HG02870 (cell line): ENCODE data around the gene URB1.
A peak's percentile ranks its signal among the peaks of the same experiment; 100 is the strongest.
"Not testable (repeated sequence)": the region's sequence is repeated elsewhere in the genome, so short reads cannot be mapped to it uniquely, and the experiment has no call there.

Experiments
- ATAC-seq: cut with Tn5 transposase; IDR thresholded peaks from one replicate; pipeline ENCODE4 v1.9.1; 2021; ENCODE audit warnings: mild to moderate bottlenecking, moderate library complexity; ENCODE audit not compliant: unreplicated experiment

The URB1 gene

GRCh38 chr21:32411350-32412161 is 18.7 kb upstream of the URB1 start:
- ATAC-seq: no peak

DNA sequence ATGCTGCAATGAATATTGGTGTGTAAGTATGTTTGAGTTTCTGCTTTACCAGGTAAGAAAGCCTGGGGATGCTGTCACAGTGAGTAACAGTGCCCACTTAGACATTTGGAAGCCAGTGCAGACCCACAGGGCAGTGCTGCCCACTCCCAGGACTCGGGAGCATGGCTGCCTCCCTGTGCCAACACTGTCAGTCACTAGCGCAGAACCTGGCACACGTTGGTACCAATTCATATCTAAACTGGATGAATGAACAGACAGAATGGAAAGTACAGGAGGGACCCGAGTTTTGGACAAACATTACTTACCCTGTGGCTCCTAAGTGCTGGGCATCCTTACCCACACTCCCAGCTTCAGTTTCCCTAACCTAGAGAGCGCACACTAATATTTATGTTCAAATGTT is 18.1 kb upstream of the URB1 start:
- ATAC-seq: no peak

GRCh38 chr21:32410291-32410690 is 17.5 kb upstream of the URB1 start:
- no peak for ATAC-seq

- no peak for ATAC-seq
Measured at GRCh38 chr21:32406405-32406804, 13.6 kb upstream of the URB1 start.

DNA sequence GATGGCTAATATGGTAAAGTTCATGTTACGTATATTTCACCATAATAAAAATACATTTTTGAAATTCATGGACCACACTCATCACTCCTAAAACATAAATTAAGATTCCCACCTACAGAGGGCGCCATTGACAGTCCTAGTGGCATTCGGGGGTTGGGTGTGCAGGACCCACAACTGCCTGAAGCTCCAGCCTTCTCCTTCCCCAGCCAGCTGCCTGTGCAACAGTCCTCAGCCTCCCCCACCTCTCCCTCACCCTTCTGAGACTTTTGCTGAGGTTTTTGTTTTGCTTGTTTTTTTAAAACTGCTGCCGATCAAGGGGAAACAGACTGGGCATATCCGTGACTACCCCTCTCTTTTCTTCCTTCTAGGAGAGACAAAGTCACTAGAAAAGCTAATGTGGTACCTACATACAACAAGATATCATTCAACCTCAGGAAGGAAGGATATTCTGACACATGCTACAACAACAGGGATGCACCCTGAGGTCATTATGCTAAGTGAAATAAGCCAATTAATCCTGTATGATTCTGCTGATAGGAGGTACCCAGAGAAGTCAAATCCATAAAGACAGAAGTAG is 10.5 kb upstream of the URB1 start:
- no peak for ATAC-seq

DNA sequence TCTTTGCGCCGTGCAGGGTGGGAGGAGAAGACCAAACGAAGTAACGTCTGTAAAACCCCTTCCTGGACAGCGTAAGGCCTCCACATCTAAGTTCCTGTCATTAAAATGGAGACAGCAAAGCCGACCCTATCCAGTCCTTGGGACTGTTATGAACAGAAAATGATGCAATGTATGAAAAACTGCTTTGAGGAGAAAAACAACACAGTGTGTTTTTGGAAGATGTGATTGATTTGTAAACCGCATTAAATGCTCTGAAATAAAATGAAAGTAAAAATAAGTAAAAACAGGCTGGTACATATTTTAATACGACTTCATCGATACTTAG is 827 bp upstream of the URB1 start:
- ATAC-seq: no peak

GRCh38 chr21:32392299-32392879 is 423 bp downstream of the URB1 start:
- ATAC-seq: peak; percentile 33

DNA sequence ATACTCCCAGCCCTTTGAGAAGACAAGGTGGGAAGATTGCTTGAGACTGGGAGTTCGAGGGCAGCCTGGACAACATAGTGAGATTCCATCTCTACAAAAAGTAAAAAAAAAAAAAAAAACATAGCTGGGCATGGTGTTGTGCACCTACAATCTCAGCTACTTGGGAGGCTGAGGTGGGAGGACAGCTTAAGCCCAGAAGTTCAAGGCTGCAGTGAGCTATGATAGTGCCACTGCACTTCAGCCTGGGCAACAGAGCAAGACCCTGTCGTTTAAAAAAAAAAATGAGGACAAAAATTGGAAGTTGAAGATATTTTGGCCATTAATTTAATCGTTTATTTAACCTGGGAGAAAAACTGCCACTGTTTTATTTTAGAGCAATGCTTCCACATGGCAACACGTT is 1.1 kb downstream of the URB1 start:
- no peak for ATAC-seq

DNA sequence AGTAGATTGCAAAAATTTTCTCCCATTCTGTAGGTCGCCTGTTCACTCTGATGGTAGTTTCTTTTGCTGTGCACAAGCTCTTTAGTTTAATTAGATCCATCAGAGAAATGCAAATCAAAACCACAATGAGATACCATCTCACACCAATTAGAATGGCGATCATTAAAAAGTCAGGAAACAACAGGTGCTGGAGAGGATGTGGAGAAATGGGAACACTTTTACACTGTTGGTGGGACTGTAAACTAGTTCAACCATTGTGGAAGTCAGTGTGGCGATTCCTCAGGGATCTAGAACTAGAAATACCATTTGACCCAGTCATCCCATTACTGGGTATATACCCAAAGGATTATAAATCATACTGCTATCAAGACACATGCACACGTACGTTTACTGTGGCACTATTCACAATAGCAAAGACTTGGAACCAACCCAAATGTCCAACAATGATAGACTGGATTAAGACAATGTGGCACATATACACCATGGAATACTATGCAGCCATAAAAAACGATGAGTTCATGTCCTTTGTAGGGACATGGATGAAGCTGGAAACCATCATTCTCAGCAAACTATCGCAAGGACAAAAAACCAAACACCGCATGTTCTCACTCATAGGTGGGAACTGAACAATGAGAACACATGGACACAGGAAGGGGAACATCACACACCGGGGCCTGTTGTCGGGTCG is 2.1 kb downstream of the URB1 start:
- not testable (repeated sequence) for ATAC-seq

GRCh38 chr21:32389337-32390015 is 3.3 kb downstream of the URB1 start:
- ATAC-seq: no peak

DNA sequence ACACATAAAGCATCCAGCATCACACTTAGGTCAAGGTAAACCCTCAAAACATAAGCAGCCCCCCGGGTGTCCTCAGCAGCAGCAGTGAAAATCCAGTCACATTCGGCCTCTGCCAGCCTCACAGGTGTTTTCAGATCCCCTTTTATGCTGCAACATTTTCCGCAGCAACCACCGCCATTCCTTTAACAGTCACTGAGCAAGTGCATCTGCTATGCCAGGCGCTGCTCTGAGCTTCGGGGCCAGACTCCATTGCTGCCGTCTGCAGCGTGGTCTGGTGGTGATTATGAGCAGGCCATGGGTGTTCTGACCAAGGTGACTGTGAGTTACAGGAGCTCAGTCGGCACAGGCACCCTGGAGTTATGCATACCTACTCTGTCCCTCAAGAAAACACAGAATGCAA is 4.5 kb downstream of the URB1 start:
- no peak for ATAC-seq

GRCh38 chr21:32387151-32387550 is 5.7 kb downstream of the URB1 start:
- ATAC-seq: no peak

DNA sequence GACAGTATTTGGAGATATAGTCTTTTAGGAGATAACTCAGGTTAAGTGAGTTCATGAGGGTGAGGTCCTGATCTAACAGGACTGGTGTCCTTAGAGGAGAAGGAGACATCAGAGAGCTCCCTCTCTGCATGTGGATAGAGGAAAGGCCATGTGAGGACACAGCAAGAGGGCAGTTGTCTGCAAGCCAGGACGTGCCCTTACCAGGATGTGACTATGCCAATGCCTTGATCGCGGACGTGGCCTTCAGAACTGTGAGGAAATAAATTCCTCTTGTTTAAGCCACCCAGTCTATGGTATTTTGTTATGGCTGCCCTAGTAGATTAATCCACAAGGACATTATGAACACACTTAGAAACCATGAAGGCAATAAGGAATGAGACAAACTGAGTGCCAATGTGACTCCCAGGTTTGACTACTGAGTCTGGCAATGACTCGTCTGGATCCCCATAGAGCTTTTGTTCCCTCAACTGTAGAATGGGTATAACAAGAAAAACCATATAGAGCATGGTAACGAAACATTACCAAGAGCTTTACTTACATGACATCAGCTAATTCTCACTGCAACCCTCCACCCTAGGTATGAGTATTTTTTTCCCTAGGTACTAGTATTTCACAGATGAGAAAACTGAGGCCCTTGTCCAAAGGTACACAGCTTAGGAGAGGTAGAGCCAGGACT is 6.5 kb downstream of the URB1 start:
- no peak for ATAC-seq

- ATAC-seq: no peak
Measured at GRCh38 chr21:32383812-32384211, 9.0 kb downstream of the URB1 start.

- no peak for ATAC-seq
Measured at GRCh38 chr21:32382108-32382644, 10.6 kb downstream of the URB1 start.

- ATAC-seq: no peak
Measured at GRCh38 chr21:32381571-32381970, 11.2 kb downstream of the URB1 start.

DNA sequence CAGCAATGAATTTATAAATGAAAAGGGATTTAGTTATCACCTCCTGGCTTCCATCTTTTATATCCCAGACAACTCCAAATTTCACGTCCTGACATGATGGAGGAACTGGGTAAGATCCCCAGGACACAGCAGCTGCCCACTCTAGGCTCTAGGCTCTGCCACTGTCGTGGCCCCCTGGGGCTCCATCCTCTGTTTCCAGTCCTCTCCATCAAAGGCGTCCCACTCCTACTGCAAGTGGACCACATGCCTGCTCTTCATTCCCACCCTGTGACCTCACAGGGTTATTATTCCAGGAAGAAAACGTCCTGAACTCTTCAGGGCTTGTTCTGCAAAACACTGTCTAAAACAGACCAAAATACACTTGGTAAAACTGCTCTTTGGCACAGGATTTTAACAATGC is 11.9 kb downstream of the URB1 start:
- ATAC-seq: no peak

DNA sequence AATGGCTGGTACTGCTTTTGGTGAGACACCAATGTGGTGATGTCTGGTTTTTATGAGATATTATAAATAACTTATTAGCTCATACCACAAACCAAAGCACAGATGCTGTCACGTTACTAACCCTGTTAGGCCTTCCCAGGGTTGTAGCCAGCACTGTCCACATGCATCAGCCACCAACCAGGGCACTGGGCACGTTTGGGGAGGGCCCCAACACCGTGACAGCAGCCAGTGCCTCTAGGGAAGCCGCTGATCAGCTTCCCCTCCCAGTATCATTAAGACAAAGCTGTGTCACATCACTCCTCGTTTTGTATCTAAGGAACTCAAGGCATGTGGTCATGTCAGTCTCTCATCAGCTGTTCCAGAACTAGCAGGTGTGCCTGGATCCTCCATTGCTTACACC is 13.9 kb downstream of the URB1 start:
- ATAC-seq: no peak

- no peak for ATAC-seq
Measured at GRCh38 chr21:32377991-32378390, 14.8 kb downstream of the URB1 start.

GRCh38 chr21:32377506-32377905 is 15.3 kb downstream of the URB1 start:
- no peak for ATAC-seq

GRCh38 chr21:32372755-32373154 is 20.1 kb downstream of the URB1 start:
- ATAC-seq: no peak
